ENCODE results near the gene EBF3.

The EBF3 gene

GRCh38 chr10:129910861-129911260 lies 53.2 kb downstream of the EBF3 start:
- Histone ChIP-seq H2AFZ (ENCODE audit: low read depth) (no peak overlapping the region), H3K4me2 (no peak overlapping the region), H3K36me3 (ENCODE audit: insufficient read depth) (no peaks in the 10 kb centered on the region), H3K9ac (no peak overlapping the region), H3K4me1 (ENCODE audit: low read depth, poor library complexity, severe bottlenecking) (no peaks in the 10 kb centered on the region), H3K4me3 (IDR thresholded peaks at IDR 0.05; ENCODE audit: insufficient read depth, low read depth, low read length) (no peak overlapping the region), H3K27ac (no peak overlapping the region), H3K79me2 (ENCODE audit: insufficient read depth, low read depth) (no peaks in the 10 kb centered on the region), H4K20me1 (ENCODE audit: insufficient read depth) (no peaks in the 10 kb centered on the region), H3K27me3 (ENCODE audit: insufficient read depth, low read depth) (no peaks in the 10 kb centered on the region)
- no peak for TF ChIP-seq CTCF (conservative IDR thresholded peaks at IDR 0.05; ENCODE audit: low read depth, low read length)

- Histone ChIP-seq H3K36me3 (ENCODE audit: insufficient read depth) (no peaks in the 10 kb centered on the region), H3K4me2 (no peak overlapping the region), H4K20me1 (ENCODE audit: insufficient read depth) (no peaks in the 10 kb centered on the region), H3K4me1 (ENCODE audit: low read depth, poor library complexity, severe bottlenecking) (no peaks in the 10 kb centered on the region), H3K27me3 (ENCODE audit: insufficient read depth, low read depth) (no peaks in the 10 kb centered on the region), H3K9ac (no peak overlapping the region), H2AFZ (ENCODE audit: low read depth) (no peak overlapping the region), H3K79me2 (ENCODE audit: insufficient read depth, low read depth) (no peaks in the 10 kb centered on the region), H3K4me3 (IDR thresholded peaks at IDR 0.05; ENCODE audit: insufficient read depth, low read depth, low read length) (no peak overlapping the region), H3K27ac (no peak overlapping the region)
- no peak for TF ChIP-seq CTCF (conservative IDR thresholded peaks at IDR 0.05; ENCODE audit: low read depth, low read length)
These were observed 54.4 kb downstream of the EBF3 start for GRCh38 chr10:129909531-129910256.

- Histone ChIP-seq H3K27ac (no peak overlapping the region), H3K9ac (no peak overlapping the region), H3K4me1 (ENCODE audit: low read depth, poor library complexity, severe bottlenecking) (no peaks in the 10 kb centered on the region), H3K4me2 (no peak overlapping the region), H3K27me3 (ENCODE audit: insufficient read depth, low read depth) (no peaks in the 10 kb centered on the region), H3K36me3 (ENCODE audit: insufficient read depth) (no peaks in the 10 kb centered on the region), H3K4me3 (IDR thresholded peaks at IDR 0.05; ENCODE audit: insufficient read depth, low read depth, low read length) (no peak overlapping the region), H3K79me2 (ENCODE audit: insufficient read depth, low read depth) (no peaks in the 10 kb centered on the region), H4K20me1 (ENCODE audit: insufficient read depth) (no peaks in the 10 kb centered on the region), H2AFZ (ENCODE audit: low read depth) (no peak overlapping the region)
- TF ChIP-seq CTCF (conservative IDR thresholded peaks at IDR 0.05; ENCODE audit: low read depth, low read length): no peak
These were observed 55.0 kb downstream of the EBF3 start for GRCh38 chr10:129909080-129909479.

GRCh38 chr10:129908406-129908805 lies 55.7 kb downstream of the EBF3 start:
- H3K4me1 ChIP-seq (ENCODE audit: low read depth, poor library complexity, severe bottlenecking): no peaks in the 10 kb centered on the region
- no peaks in the 10 kb centered on the region for H3K79me2 ChIP-seq (ENCODE audit: insufficient read depth, low read depth)
- H2AFZ ChIP-seq (ENCODE audit: low read depth): no peak overlapping the region
- no peak overlapping the region for H3K27ac ChIP-seq
- no peak overlapping the region for H3K4me2 ChIP-seq
- no peaks in the 10 kb centered on the region for H4K20me1 ChIP-seq (ENCODE audit: insufficient read depth)
- H3K36me3 ChIP-seq (ENCODE audit: insufficient read depth): no peaks in the 10 kb centered on the region
- H3K4me3 ChIP-seq (IDR thresholded peaks at IDR 0.05; ENCODE audit: insufficient read depth, low read depth, low read length): no peak overlapping the region
- TF ChIP-seq CTCF (conservative IDR thresholded peaks at IDR 0.05; ENCODE audit: low read depth, low read length): no peak
- no peak overlapping the region for H3K9ac ChIP-seq
- H3K27me3 ChIP-seq (ENCODE audit: insufficient read depth, low read depth): no peaks in the 10 kb centered on the region

Data from KMS-11 (cell line).